Right lung (tissue), 5 donors: ENCODE results near the gene FHIT. TPM values are rescaled to one million over a fixed set of nuclear protein-coding genes. Genes with fewer than 3 reads are reported as not detected.
A peak's percentile ranks its signal among the peaks of the same experiment; 100 is the strongest.

Experiments
- DNase-seq, 2 donors: peaks; one replicate each; pipeline ENCODE4 v3.0.0-alpha.2; 2013
- polyA plus RNA-seq, 5 donors: library from polyadenylated mRNA; unstranded; fragments of 120-200 nt; gene quantifications; one replicate each; pipeline versions ENCODE4 v1.2.1 to v1.2.3, GENCODE V29; 2013; ENCODE audit warnings: inconsistent platforms in 1 of 5, low replicate concordance in 1 of 5; ENCODE audit not compliant: insufficient read length in 5 of 5, insufficient read depth in 1 of 5

Gene FHIT
- polyA plus RNA-seq, 5 donors, result 9.1 to 17.8 (median 10.6) TPM

DNA sequence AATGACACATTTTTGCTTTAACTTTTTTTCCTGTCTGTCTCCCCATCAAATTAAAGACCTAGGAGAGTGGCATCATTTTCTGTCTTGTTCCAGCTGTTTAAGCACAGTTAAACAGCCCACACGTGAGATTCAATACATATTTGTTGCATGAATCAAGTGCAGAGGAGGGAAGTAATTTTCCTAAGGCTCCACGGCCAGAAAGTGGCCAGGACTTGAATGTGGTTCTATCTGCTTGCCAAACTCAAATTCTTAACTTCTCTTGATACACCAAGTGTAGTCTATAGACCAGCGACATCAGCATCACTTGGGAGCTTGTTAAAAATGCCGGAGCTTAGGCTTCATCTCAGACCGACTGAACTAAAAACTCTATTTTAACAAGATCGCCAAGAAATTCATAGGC is 1476.6 kb downstream of the FHIT start:
- no peak for DNase-seq

DNA sequence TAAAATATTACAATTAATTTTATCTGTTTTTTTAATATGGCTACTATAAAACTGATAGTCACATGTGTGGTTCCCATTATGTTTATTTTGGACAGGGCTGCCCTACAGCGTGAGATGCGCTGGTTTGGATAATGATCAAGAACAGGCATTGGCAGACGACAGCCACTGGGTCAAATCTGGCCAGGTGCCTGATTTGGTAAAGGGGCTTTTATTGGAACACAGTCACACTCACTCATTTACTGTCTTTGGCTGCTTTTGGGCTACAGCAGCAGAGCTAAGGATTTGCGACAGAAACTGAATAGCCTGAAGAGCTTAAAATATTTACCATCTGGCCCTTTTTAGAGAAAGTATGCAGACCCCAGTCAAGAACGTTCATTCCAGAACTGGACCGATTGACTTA is 1477.3 kb downstream of the FHIT start:
- DNase-seq, result no peak

DNA sequence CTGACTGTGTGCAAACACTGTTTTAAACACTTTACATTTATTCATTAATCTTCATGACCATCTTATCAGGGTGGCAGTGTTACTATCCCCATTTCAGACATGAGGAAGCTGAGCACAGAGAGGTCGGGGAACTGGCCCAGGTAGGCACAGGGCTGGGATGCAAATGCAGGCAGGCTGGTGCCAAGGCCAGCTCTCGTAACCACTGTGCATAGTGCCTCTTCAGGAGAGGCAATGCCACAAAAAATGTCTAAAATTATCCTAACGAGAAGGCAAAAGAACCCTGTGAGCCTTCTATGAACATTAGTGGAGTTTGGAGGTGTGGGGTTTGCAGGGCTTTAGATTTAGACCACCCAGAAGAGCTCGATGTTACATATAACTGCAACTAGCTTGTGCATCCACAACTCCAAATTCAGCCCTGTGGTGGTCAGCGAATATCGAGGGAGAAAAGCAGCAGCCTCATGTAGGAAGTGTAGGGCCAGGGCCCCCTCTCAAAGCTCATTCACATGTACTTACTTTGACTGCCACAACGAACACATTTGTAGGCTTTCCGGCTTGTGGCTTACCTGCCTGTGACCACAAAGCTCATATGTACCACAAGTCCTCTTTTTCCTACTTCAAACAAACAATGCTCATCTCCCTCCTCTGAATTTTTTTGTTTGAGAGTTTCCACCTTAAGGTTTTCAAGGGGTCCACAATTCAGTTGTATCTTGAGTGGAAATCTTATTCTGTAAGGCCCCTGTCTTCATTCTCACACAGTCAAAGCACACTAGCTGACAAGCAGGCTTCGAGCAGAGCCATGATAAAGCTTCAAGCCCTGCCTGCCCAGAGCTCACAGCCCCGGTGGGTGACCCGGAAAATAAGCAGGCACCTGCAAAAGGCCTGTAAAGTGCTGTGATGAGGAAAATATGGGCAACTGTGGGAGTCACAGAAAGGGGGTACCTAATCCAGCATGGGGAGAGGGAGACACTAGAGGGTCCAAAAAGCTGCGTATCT is 1478.5 kb downstream of the FHIT start:
- DNase-seq, result no peak

DNA sequence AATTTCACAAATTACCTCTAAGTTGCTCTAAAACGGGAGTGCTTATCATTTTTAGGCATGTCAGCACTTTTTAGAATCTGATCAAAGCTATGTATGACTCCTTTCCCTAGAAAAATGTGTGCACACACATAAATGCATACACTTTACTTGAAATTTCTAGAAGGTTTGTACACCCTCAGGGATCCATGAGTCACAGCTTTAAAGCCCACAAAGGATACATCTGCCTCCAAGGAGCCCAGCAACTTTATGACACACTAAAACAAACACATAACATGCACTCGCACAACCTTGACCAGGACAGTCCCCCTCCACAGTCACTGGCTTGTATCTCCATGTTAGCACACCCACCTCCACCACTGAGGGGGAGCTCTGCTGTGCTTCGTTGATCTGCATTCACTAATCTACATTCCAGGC is 1479.5 kb downstream of the FHIT start:
- no peak for DNase-seq

DNA sequence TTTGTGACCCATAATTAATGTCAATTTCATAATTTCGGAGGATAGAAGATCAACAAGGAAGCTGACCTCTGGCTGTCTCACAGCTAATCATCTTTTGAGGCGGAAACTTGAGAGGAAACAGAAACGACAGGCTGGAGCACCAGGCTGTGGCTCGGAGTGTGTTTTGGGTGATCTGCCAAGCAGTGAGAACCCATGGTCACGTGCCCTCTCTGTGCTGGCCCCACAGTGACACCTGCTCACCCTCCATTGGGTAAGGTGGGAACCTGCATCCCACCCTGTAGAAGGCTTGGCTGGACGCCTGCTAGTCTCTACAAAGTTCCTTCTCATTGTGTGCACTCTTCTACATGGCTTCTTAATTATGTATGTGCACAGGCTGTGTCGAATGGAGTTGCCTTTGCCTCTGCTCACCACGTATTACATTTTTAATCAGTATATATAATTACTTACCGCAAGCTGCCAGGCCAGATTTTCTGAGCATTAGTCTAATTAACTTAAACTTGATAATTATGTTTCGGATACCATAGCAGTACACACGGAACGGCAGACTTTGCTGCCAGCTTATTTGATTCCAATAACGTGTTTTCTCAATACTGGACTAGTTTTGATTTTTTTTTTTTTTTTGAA is 1482.0 kb downstream of the FHIT start:
- no peak for DNase-seq

DNA sequence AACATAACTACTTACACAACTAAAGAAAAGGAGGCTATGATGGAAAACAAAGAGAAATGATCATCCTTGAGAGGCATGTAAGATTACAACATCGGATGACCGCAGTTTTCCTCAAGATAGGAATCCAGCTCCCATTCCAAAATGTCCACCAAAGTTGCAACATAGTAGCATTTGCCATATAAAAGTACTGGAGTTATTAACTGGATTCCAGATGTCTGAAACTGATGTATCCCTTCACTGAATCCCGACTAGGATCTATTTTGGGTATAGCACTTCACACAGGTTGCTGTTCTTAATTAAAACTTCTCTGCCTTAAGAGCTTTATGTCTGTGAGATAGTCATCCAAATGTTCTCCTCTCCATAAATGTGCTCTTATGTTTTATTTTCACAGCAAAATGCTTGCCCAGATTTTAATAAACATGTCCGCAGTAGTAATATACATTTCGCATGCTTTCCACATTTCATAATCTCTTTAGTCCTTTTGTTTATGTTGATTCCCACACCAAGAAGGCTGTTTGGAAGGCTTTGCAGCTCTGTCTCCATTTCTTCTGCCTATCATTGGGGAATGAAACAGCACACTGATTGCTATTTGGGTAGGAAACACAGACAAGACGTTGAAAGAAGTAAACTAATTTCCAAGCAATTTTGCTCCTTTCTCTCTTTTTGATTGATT is 1484.9 kb downstream of the FHIT start:
- DNase-seq, result peak; percentile 47 to 55

DNA sequence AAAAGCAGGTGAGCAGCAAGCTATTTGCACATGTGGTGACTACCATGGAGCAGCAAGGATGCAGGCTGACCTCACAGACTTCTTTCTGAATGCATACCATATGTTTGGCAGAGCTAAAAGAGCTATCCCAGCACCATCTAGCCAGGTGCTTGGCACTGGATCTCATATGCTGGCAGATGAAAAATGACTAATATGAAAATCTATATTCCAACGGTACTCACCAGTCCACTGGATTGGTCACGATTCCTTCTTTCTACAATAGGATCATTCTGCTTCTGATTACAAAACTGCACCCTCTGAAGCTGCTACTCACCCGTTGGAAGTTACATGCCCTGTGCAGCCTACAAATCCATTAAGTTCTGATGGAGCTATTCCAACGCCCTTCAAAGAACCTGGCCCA is 1487.1 kb downstream of the FHIT start:
- no peak for DNase-seq

DNA sequence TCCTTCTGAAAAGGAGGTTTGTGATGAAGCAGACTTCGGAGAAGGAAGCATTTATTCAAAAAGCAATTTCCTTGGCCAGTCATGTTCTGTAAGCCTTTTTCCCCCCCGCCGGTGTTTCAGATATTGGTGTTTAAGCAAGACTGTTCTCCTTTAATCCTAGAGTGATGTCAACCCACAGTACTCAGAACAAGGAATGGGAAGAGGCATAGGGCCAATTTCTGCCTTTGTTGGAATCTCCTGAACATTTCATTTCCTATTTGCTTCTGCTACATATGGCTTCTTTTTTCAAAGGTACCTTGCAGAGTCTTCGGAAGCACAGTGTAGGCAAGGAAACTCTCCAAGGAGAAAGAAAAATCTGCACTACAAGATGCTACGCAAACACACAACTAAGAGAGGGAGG is 1488.3 kb downstream of the FHIT start:
- DNase-seq, result no peak

DNA sequence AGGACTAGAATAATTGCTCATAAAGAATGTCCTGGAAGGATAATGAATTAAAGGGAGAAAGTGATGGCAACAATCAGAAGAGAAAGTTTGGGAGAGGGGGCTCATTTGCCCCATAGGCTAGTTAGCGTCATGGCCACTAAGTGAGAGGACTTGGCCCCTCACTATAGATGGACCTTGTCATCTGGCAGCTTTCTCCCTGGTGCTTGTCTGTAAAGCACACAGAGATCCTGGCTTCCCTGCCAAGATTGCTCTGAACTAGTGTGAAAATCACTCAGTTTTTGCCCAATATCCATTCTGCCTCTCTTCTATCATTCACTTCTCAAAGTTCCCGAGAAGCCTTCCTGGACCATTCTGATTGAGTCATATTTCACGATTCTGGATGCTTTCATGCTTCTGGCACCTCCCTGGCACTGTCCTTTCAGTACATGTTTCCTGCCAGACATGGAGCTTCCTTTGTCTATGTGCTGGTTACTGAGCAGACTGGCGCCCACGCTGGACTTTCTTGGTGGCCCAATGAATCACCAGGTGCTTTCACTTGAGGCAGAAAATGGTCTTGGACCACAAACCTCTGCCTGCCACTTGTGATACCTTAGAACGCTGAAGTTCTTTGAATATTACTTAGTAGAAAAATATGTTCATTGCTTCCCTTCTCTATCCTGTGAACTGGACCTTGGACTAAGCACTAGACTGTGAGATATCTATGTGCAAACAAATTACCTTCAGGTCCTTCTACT is 1491.8 kb downstream of the FHIT start:
- peak in 1 of 2 donors; percentile 45 for DNase-seq

DNA sequence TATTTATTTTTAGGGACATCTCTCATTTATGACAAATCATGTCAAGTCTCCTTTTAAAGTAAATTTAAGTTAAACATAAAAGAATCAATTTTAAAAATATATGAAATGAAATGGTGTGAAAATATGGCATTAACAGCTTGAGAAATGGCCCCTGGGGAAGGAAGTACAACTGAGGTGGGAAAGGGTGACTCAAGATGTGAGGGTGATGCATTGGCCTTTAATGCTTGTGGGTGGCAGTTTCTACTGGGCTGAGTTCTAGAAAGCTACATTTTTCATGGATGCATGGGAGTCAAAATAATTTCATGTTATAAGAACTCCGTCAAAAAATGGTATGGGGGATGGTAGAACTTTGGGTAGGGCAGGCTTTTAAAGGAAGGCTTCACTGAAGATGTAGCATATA is 1492.6 kb downstream of the FHIT start:
- no peak for DNase-seq

DNA sequence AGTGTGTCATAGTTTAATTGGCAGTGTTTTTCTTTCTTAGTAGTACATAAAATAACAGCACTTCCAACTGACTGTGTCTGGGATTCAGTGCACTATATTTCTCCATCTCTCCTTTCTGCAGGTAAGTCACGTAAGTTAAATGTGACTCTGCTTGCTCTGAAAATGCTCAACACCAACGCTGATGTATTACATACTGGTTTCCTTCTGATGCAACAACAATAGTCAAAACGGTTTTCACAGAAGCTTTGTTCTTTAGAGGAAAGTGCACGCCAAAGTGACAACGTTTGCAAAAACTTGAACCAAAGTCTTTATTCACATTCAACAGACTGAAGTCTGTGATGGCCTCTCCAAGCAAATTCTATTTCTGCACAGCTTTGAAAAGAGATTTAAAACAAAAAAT is 1494.3 kb downstream of the FHIT start:
- DNase-seq, result no peak

DNA sequence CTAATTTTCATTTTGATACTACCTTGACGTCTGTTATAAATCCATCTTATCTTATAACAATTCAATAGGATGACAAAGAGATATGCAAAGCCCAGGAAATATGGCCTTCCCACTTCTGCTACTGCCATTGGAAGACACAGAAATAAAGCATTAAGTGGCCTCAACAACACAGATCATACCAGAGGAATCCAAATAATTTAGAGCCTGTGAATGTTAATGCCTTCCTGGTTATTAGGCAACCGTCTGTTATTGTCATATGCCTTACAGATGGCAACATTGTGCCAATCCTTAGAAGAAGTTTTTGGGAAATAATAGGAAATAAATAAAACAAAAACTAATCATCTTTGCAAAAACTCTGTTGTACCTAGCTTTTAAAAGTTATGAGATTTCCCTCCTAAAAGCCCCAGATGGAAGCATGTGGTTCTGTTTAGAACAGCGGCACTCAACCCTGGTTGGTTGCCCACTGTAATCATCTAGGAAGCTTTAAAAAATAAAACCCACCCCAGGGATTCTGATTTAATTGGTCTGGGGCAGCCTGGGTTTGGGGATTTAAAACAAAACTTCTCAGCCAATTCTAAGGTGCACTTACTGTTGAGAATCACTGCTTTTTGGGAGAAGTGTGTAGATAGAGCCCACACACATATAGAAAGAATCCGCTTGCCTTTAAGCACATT is 1496.7 kb downstream of the FHIT start:
- no peak for DNase-seq

DNA sequence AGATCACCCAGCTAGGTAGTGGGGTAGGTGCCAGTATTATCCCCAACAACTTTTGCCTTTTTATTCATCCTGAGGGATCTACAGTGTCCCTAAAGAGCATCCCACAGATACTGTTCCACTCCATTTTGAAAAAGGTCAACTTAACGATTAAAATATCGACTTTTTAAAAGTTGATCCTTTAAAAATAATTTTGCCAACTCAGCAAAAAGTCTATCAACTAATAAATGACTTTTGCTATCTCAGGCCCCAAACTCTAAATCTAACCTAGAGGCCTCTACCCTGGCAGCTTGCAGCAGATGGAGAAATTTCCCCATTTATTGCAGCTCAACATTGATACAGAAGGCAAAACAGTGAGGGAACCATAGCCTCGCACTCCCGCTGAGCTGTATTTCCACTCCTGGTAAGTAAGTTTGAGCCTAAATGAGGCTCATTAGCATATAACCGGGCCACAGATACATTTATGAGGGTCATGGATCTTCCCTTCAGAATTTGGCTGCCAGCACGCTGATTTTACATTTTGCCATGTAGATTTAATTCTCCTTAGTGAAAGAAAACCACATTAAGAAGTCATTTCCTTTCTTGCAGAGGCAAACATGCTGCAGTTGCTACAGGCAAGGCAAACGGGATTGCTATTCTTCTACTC is 1497.3 kb downstream of the FHIT start:
- DNase-seq, result peak in 1 of 2 donors; percentile 18

DNA sequence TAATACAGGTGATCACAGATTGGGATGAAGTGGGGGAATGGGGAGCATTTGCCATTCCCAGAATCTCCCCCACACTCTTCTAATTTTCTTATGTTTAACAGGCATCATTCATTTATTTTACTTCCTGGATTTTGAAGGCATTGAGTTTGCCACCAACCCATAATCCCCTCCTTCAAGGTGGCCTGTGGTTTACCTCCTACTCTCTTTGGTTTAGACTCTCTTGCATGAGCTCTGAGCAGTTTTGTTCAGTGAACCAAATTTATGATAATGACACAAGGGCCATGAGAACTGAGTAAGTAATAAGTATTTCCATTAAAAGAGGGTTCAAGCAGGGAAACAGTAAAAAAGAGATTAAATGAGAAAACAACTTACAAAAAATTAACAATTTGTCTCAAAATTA is 1498.3 kb downstream of the FHIT start:
- DNase-seq, result no peak

DNA sequence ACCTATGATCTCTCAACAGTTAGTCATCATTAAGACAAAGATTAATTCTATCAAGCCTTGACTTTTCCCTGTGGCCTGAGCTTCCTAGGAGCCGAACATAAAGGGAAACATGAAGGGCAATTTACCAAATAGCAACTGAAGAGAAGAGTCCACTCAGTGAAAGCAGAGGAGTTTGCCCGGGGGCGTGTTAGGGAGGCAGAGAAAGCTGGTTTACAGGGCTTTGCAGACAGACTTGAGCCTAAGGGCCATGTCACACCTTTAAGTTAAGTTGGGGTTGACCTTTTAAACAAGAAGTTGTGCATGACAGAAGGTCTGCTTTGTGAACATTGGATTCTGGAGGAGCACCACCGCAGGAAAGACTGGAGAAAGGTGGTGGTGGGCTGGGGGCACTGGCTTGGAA is 1499.6 kb downstream of the FHIT start:
- DNase-seq, result no peak

DNA sequence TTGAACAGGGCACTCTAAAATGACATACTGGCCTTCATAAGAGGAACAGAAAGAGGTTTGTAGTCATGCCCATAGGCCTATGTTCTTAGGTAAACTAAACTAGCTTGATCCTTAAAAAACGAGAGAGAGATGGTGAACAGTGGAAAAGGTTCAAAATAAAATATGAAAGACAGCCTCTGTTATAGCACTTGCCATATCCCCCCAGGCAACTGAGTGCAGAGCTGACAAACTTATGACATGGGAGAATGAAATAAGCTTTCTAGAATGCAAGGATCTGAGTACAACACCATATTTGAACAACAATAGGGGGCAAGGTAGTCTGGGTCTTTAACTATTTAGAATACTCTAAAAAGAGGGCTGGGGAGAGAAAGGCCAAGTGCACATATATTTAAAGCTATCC is 1500.9 kb downstream of the FHIT start:
- DNase-seq, result no peak

DNA sequence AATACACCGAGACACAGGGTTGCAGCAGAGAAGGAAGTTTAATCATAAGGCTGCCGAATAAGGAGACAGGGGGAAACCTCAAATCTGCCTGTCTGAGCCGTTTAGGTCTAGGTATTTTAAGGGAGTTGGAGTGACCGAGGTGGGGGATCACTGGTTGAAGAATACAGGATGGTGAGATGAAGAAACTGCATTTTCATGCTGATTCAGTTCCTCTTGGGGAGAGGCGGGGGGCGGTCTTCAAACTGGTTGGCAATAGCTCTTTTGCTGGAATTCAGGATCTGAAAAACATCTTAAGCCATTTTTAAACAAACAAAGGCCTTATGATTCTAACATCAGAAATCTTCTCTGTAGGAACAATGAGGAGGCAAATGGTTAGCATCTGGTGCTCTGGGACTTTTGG is 1502.0 kb downstream of the FHIT start:
- DNase-seq, result no peak

DNA sequence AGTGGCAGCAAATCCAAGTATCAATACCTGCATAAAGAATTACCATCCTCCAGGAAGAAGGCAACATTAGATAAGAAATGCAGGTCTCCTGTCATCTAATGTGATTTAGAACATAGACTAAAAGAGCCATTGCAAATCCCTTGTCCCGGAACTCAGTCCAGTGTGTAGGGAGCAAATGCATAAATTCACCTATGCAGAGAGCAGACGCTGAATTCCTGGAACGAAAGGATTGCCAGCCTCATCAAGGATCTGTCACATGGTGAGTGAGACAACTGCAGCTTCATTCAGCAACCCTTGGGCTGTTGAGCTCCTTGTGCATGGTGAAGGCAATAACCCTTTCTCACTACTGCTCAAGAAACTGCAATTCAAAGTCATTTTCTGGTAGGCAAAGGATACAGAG is 1504.7 kb downstream of the FHIT start:
- no peak for DNase-seq

DNA sequence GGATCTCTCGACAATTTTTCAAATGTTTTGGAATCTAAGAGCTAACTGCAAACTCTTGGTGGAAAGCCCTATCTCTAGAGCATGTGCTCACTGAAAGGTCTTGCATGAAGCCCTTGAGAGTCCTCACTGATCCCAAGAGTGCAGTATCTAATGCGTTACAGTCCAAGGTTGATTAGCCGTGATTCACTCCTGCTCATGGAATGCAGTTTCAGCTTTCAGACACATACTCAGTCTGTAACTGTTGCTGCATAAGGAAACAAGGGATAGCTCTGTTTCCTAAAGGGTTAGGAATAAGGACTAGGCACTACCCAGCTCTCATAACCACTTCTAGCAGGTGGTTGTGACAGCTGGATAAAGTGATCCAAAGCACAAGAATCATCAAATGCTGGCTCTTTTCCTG is 1514.0 kb downstream of the FHIT start:
- no peak for DNase-seq

DNA sequence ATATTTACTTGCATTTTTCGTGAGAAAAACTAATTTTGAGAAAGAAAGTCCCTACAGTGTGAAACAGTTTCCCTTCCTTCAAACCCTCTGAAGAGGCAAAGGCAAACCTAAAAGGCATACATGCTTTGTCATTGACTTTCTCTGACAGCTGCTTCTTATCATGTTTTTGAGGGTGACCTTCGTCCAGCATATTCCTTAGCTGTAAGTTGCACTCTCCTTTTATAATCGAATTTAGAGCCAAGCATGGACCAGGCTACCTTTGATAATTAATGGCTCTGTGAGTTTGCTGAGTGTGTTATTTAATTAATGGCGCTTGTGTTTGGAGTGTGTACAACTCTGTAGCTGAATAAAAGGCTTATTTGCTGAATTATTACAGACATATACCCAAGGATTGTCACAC is 1517.2 kb downstream of the FHIT start:
- no peak for DNase-seq
